ENCODE data around the gene SETD2. TPM values are rescaled to one million over a fixed set of nuclear protein-coding genes. Genes with fewer than 3 reads are reported as not detected.
A peak's percentile ranks its signal among the peaks of the same experiment; 100 is the strongest.

SETD2 gene
- total and polyA plus RNA-seq, 2 donors (not counting 1 experiment from before 2014, with no cell fraction given), result 22.6 to 91.4 TPM

DNA sequence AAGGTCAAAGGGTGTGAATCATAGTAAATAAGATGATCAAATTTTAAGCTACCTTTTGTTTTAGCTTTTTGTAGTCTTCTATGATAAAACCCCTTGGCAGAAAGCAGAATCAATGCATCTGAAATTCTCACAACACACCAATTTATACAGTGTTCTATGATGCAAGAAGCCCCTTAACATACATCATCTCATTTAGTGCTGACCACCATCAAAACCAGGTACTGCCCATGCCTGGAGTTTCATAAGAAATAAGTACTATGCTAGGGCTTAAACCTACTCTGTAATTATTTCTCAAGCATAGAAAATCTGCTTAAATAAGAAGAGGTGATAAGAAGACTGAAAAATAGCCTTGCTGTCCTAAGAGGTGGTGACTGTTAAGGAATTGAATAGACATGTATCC, 116.8 kb downstream of the SETD2 start:
- Histone ChIP-seq H4K20me1 (ENCODE audit: control insufficient read depth, insufficient read depth, low read length, poor library complexity, severe bottlenecking) (peaks cover 10% of the 10 kb centered on the region), H3K36me3 (replicated peaks in 1 of 2; ENCODE audit: control extremely low read depth in 1 of 2, control insufficient read depth in 1 of 2, extremely low read depth in 1 of 2, insufficient read depth in 2 of 2, low read length in 1 of 2) (peaks cover 4 to 25% of the 10 kb centered on the region in 2 experiments), H3K27ac (ENCODE audit: low read length in 2 of 2) (peak overlapping the region in 1 of 2 donors; percentile 44), H3K9me3 (ENCODE audit: control extremely low read depth in 1 of 3, control insufficient read depth in 2 of 3, insufficient read depth in 1 of 3, low read length in 2 of 3) (no peaks in the 10 kb centered on the region), H3K27me3 (replicated peaks in 1 of 4; ENCODE audit: control extremely low read depth in 1 of 4, control insufficient read depth in 3 of 4, insufficient read depth in 4 of 4, low read length in 3 of 4) (no peaks in the 10 kb centered on the region), H3K4me1 (ENCODE audit: control insufficient read depth in 2 of 2, insufficient read depth in 2 of 2, low read length in 2 of 2) (no peaks in the 10 kb centered on the region), H3K79me2 (ENCODE audit: control insufficient read depth, insufficient read depth, low read length) (peaks cover 13% of the 10 kb centered on the region), H3K4me3 (ENCODE audit: control extremely low read depth in 1 of 5, extremely low read depth in 1 of 5, insufficient read depth in 1 of 5, low read depth in 2 of 5, low read length in 4 of 5) (no peak overlapping the region), H3K9ac (ENCODE audit: low read length) (no peak overlapping the region), H2AFZ (ENCODE audit: insufficient read depth, low read depth, low read length, poor library complexity, severe bottlenecking) (no peak overlapping the region), H3K4me2 (replicated peaks; ENCODE audit: low read depth, low read length, poor library complexity, severe bottlenecking) (no peak overlapping the region)
- H3K4me3 Mint-ChIP-seq, result no peak overlapping the region
- ChIA-PET CTCF (interaction anchor here (1.0 kb wide), 2 partner anchors 118 to 181 kb away, joined by 3 read pairs; no protein-coding TSS in a partner anchor), POLR2A (no interaction called here)
- H3K27ac Mint-ChIP-seq, result peak overlapping the region; percentile 61
- no peak for TF ChIP-seq EZH2 (IDR thresholded peaks at IDR 0.05; ENCODE audit: borderline replicate concordance, insufficient read depth, low read depth, low read length, poor library complexity, severe bottlenecking)
- TF ChIP-seq, protein P1, sequence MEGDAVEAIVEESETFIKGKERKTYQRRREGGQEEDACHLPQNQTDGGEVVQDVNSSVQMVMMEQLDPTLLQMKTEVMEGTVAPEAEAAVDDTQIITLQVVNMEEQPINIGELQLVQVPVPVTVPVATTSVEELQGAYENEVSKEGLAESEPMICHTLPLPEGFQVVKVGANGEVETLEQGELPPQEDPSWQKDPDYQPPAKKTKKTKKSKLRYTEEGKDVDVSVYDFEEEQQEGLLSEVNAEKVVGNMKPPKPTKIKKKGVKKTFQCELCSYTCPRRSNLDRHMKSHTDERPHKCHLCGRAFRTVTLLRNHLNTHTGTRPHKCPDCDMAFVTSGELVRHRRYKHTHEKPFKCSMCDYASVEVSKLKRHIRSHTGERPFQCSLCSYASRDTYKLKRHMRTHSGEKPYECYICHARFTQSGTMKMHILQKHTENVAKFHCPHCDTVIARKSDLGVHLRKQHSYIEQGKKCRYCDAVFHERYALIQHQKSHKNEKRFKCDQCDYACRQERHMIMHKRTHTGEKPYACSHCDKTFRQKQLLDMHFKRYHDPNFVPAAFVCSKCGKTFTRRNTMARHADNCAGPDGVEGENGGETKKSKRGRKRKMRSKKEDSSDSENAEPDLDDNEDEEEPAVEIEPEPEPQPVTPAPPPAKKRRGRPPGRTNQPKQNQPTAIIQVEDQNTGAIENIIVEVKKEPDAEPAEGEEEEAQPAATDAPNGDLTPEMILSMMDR (IDR thresholded peaks at IDR 0.05), result no peak
- DNase-seq (no peak), ATAC-seq (ENCODE audit: low read depth) (no peak)
- intact Hi-C loops (cut with micrococcal nuclease), result no loop called here
- H3K4me1 Mint-ChIP-seq, result peaks cover 8% of the 10 kb centered on the region
- no peaks in the 10 kb centered on the region for H3K9me3 Mint-ChIP-seq (ENCODE audit: insufficient read depth)
- H3K27me3 Mint-ChIP-seq, result no peaks in the 10 kb centered on the region

DNA sequence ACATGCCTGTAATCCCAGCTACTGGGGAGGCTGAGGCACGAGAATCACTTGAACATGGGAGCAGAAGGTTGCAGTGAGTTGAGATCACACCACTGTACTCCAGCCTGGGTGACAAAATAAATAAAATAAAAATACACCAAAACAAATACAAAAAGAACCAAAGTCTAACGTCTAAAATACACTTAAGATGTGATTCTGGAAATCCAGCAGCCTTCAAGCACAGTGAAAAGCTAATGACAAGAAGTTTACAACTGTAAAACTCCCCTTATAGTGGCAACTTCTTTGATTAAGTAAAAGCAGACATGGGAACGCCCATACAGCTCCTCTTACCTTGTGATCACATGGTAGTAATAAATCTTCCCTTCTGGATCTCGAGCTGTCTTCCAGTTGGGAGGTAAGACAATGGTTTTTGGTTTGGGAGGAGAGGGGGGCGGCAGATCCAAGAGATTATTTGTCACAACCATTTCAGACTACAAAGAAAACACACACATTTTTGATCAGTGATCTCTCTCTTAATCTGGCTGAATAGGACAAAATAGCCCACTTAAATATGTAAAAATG, 121.6 kb downstream of the SETD2 start:
- POLR2A ChIA-PET, result interaction anchor here (0.5 kb wide), 1 partner anchor 51 kb away, joined by 4 read pairs; no protein-coding TSS in a partner anchor

More for the DNA sequence above, 121.6 kb downstream of the SETD2 start:
- peaks cover 11 to 51% of the 10 kb centered on the region in 2 experiments for H3K36me3 ChIP-seq (replicated peaks in 1 of 2; ENCODE audit: control extremely low read depth in 1 of 2, control insufficient read depth in 1 of 2, extremely low read depth in 1 of 2, insufficient read depth in 2 of 2, low read length in 1 of 2)
- TF ChIP-seq EZH2 (IDR thresholded peaks at IDR 0.05; ENCODE audit: borderline replicate concordance, insufficient read depth, low read depth, low read length, poor library complexity, severe bottlenecking), result no peak
- TF ChIP-seq, protein P1 (IDR thresholded peaks at IDR 0.05), result no peak
- H3K9ac ChIP-seq (ENCODE audit: low read length), result no peak overlapping the region
- H3K27ac ChIP-seq (ENCODE audit: low read length in 2 of 2), result no peak overlapping the region
- 100% methylated on average over 1 of the region's 5 CpGs for WGBS (ENCODE audit: insufficient coverage)
- peaks cover 3% of the 10 kb centered on the region for H3K9me3 Mint-ChIP-seq (ENCODE audit: insufficient read depth)
- H3K9me3 ChIP-seq (ENCODE audit: control extremely low read depth in 1 of 3, control insufficient read depth in 2 of 3, insufficient read depth in 1 of 3, low read length in 2 of 3), result no peaks in the 10 kb centered on the region
- H3K27ac Mint-ChIP-seq, result no peak overlapping the region
- no peak for ATAC-seq (ENCODE audit: low read depth)
- peaks cover 22% of the 10 kb centered on the region for H3K4me1 Mint-ChIP-seq
- H2AFZ ChIP-seq (ENCODE audit: insufficient read depth, low read depth, low read length, poor library complexity, severe bottlenecking), result no peak overlapping the region
- H3K4me1 ChIP-seq (ENCODE audit: control insufficient read depth in 2 of 2, insufficient read depth in 2 of 2, low read length in 2 of 2), result peaks cover 8 to 15% of the 10 kb centered on the region in 2 donors
- no peak overlapping the region for H3K4me3 Mint-ChIP-seq
- no peak overlapping the region for H3K4me2 ChIP-seq (replicated peaks; ENCODE audit: low read depth, low read length, poor library complexity, severe bottlenecking)
- H3K27me3 ChIP-seq (replicated peaks in 1 of 4; ENCODE audit: control extremely low read depth in 1 of 4, control insufficient read depth in 3 of 4, insufficient read depth in 4 of 4, low read length in 3 of 4), result no peaks in the 10 kb centered on the region
- peaks cover 10% of the 10 kb centered on the region for H4K20me1 ChIP-seq (ENCODE audit: control insufficient read depth, insufficient read depth, low read length, poor library complexity, severe bottlenecking)
- no peak for DNase-seq
- H3K79me2 ChIP-seq (ENCODE audit: control insufficient read depth, insufficient read depth, low read length), result peaks cover 22% of the 10 kb centered on the region
- intact Hi-C loops (cut with micrococcal nuclease), result no loop called here
- H3K4me3 ChIP-seq (ENCODE audit: control extremely low read depth in 1 of 5, extremely low read depth in 1 of 5, insufficient read depth in 1 of 5, low read depth in 2 of 5, low read length in 4 of 5), result no peak overlapping the region
- no peaks in the 10 kb centered on the region for H3K27me3 Mint-ChIP-seq
- CTCF ChIA-PET, result interaction anchor here (1.0 kb wide), 1 partner anchor 9 kb away, joined by 5 read pairs; no protein-coding TSS in a partner anchor

All from B cell (primary cell).